DMS114 treated with DMSO at 0.1 percent for 48 hours (cell line): ENCODE results near the gene FOXRED2.
"Not testable (repeated sequence)": the region's sequence is repeated elsewhere in the genome, so short reads cannot be mapped to it uniquely, and the experiment has no call there.

Experiments used
- DNase-seq: peaks from one replicate; lab custom pipeline; 2025; ENCODE audit not compliant: unreplicated experiment; lab: John Stamatoyannopoulos, UW

Gene FOXRED2

GRCh38 chr22:36470162-36470993 is 36.5 kb downstream of the FOXRED2 start:
- peak; percentile 35 for DNase-seq

- DNase-seq, result no peak
Measured at GRCh38 chr22:36469094-36469710, 37.6 kb downstream of the FOXRED2 start.

- DNase-seq, result no peak
Measured at GRCh38 chr22:36467946-36468345, 38.9 kb downstream of the FOXRED2 start.

GRCh38 chr22:36467042-36467810 is 39.6 kb downstream of the FOXRED2 start:
- DNase-seq, result no peak

- DNase-seq, result no peak
Measured at GRCh38 chr22:36466258-36466657, 40.6 kb downstream of the FOXRED2 start.

- no peak for DNase-seq
Measured at GRCh38 chr22:36465232-36466021, 41.4 kb downstream of the FOXRED2 start.

- no peak for DNase-seq
Measured at GRCh38 chr22:36464715-36465231, 42.1 kb downstream of the FOXRED2 start.

GRCh38 chr22:36463783-36464184 is 43.1 kb downstream of the FOXRED2 start:
- no peak for DNase-seq

- no peak for DNase-seq
Measured at GRCh38 chr22:36461665-36462649, 44.9 kb downstream of the FOXRED2 start.

- DNase-seq, result no peak
Measured at GRCh38 chr22:36460202-36460601, 46.6 kb downstream of the FOXRED2 start.

- DNase-seq, result no peak
Measured at GRCh38 chr22:36457688-36458450, 49.0 kb downstream of the FOXRED2 start.

GRCh38 chr22:36456464-36456845 is 50.4 kb downstream of the FOXRED2 start:
- no peak for DNase-seq

GRCh38 chr22:36455571-36456463 is 51.0 kb downstream of the FOXRED2 start:
- DNase-seq, result no peak

- DNase-seq, result peak; percentile 63
Measured at GRCh38 chr22:36454916-36455570, 51.8 kb downstream of the FOXRED2 start.

- DNase-seq, result no peak
Measured at GRCh38 chr22:36453855-36454378, 52.9 kb downstream of the FOXRED2 start.

- not testable (repeated sequence) for DNase-seq
Measured at GRCh38 chr22:36452978-36453607, 53.7 kb downstream of the FOXRED2 start.
